ENCODE measurements around the gene ABI2.

Gene ABI2

GRCh38 chr2:203286532-203286931 lies 41.7 kb upstream of the ABI2 start:
- TF ChIP-seq FOXM1 (IDR thresholded peaks at IDR 0.05; ENCODE audit: borderline replicate concordance, low read depth) = no peak
- no peak for TF ChIP-seq RAD21 (IDR thresholded peaks at IDR 0.05; ENCODE audit: low read depth)
- no peak for TF ChIP-seq EP300 (IDR thresholded peaks at IDR 0.05; ENCODE audit: borderline replicate concordance)
- TF ChIP-seq YY1 (IDR thresholded peaks at IDR 0.05; ENCODE audit: low read depth) = no peak
- TF ChIP-seq EGR1 (IDR thresholded peaks at IDR 0.05) = no peak
- TF ChIP-seq TCF12 (IDR thresholded peaks at IDR 0.05; ENCODE audit: low read depth) = no peak
- TF ChIP-seq NFIC (IDR thresholded peaks at IDR 0.05) = no peak
- TF ChIP-seq TEAD4 (IDR thresholded peaks at IDR 0.05) = no peak
- no peak for TF ChIP-seq CREB1 (IDR thresholded peaks at IDR 0.05; ENCODE audit: low read depth)
- TF ChIP-seq CEBPB (IDR thresholded peaks at IDR 0.05) = no peak
- no peak for TF ChIP-seq ZBTB7A (IDR thresholded peaks at IDR 0.05; ENCODE audit: low read depth)
- no peak for TF ChIP-seq TAF1 (IDR thresholded peaks at IDR 0.05; ENCODE audit: low read depth)
- TF ChIP-seq MAX (IDR thresholded peaks at IDR 0.05) = no peak
- no peak for TF ChIP-seq REST (IDR thresholded peaks at IDR 0.05; ENCODE audit: low read depth)

- no peak for TF ChIP-seq TEAD4 (IDR thresholded peaks at IDR 0.05)
- TF ChIP-seq EGR1 (IDR thresholded peaks at IDR 0.05) = no peak
- no peak for TF ChIP-seq ZBTB7A (IDR thresholded peaks at IDR 0.05; ENCODE audit: low read depth)
- no peak for TF ChIP-seq YY1 (IDR thresholded peaks at IDR 0.05; ENCODE audit: low read depth)
- TF ChIP-seq FOXM1 (IDR thresholded peaks at IDR 0.05; ENCODE audit: borderline replicate concordance, low read depth) = no peak
- no peak for TF ChIP-seq CREB1 (IDR thresholded peaks at IDR 0.05; ENCODE audit: low read depth)
- no peak for TF ChIP-seq EP300 (IDR thresholded peaks at IDR 0.05; ENCODE audit: borderline replicate concordance)
- no peak for TF ChIP-seq REST (IDR thresholded peaks at IDR 0.05; ENCODE audit: low read depth)
- TF ChIP-seq CEBPB (IDR thresholded peaks at IDR 0.05) = no peak
- TF ChIP-seq TCF12 (IDR thresholded peaks at IDR 0.05; ENCODE audit: low read depth) = no peak
- no peak for TF ChIP-seq NFIC (IDR thresholded peaks at IDR 0.05)
Observed at GRCh38 chr2:203301667-203302066, 26.5 kb upstream of the ABI2 start.

- TF ChIP-seq MAX (IDR thresholded peaks at IDR 0.05) (no peak), ZBTB7A (IDR thresholded peaks at IDR 0.05; ENCODE audit: low read depth) (no peak), USF1 (IDR thresholded peaks at IDR 0.05) (no peak), RAD21 (IDR thresholded peaks at IDR 0.05; ENCODE audit: low read depth) (no peak), EGR1 (IDR thresholded peaks at IDR 0.05) (no peak)
Observed at GRCh38 chr2:203310688-203311436, 17.3 kb upstream of the ABI2 start.

GRCh38 chr2:203326356-203326755 lies 1.8 kb upstream of the ABI2 start:
- no peak for TF ChIP-seq EGR1 (IDR thresholded peaks at IDR 0.05)
- no peak for TF ChIP-seq RAD21 (IDR thresholded peaks at IDR 0.05; ENCODE audit: low read depth)
- TF ChIP-seq USF1 (IDR thresholded peaks at IDR 0.05) = no peak
- TF ChIP-seq CREB1 (IDR thresholded peaks at IDR 0.05; ENCODE audit: low read depth) = no peak
- no peak for TF ChIP-seq NFIC (IDR thresholded peaks at IDR 0.05)
- no peak for TF ChIP-seq TEAD4 (IDR thresholded peaks at IDR 0.05)
- no peak for TF ChIP-seq REST (IDR thresholded peaks at IDR 0.05; ENCODE audit: low read depth)
- TF ChIP-seq ZBTB7A (IDR thresholded peaks at IDR 0.05; ENCODE audit: low read depth) = no peak
- no peak for TF ChIP-seq MAX (IDR thresholded peaks at IDR 0.05)
- no peak for TF ChIP-seq FOXM1 (IDR thresholded peaks at IDR 0.05; ENCODE audit: borderline replicate concordance, low read depth)
- TF ChIP-seq TAF1 (IDR thresholded peaks at IDR 0.05; ENCODE audit: low read depth) = no peak
- TF ChIP-seq EP300 (IDR thresholded peaks at IDR 0.05; ENCODE audit: borderline replicate concordance) = no peak
- TF ChIP-seq TCF12 (IDR thresholded peaks at IDR 0.05; ENCODE audit: low read depth) = no peak
- TF ChIP-seq YY1 (IDR thresholded peaks at IDR 0.05; ENCODE audit: low read depth) = no peak
- no peak for TF ChIP-seq CEBPB (IDR thresholded peaks at IDR 0.05)

Data from Ishikawa (cell line).